T-helper 2 cell treated with Interferon-gamma antibody and Interleukin-4, amounts not matched to agents 100 ng/mL and 5 ng/mL, for 36 hours (primary cell): ENCODE data around the gene CITED4. TPM values are rescaled to one million over a fixed set of nuclear protein-coding genes. Genes with fewer than 3 reads are reported as not detected.
"Not testable (repeated sequence)": the region's sequence is repeated elsewhere in the genome, so short reads cannot be mapped to it uniquely, and the experiment has no call there.

Source experiments
- intact Hi-C: fragments of 100-400 bp; cut with micrococcal nuclease; formaldehyde crosslinking; loops from one replicate; pipeline ENCODE4 v1.15.1; 2023
- total RNA-seq: library from RNA; stranded (reverse); gene quantifications from 2 replicates; pipeline ENCODE4 v1.2.3, GENCODE V29; 2022

CITED4 gene
- 8.5 and 9.5 TPM in 2 replicates for total RNA-seq

- intact Hi-C loops: loop anchor here (1.0 to 5.0 kb wide), 3 partner anchors 60 to 197 kb away; partner anchors contain the start of genes NFYC and RIMS3
Measured at GRCh38 chr1:40862008-40862863, at the start of gene CITED4. Gene CITED4 (minus strand): TSS chr1:40862363. CDS start chr1:40862127, 236 bp downstream.

- intact Hi-C loops: no loop called here
Measured at GRCh38 chr1:40911105-40911504, 48.9 kb upstream of the CITED4 start.

GRCh38 chr1:40909281-40909680, 47.1 kb upstream of the CITED4 start:
- intact Hi-C loops: no loop called here

GRCh38 chr1:40908350-40908749, 46.2 kb upstream of the CITED4 start:
- intact Hi-C loops: no loop called here

- intact Hi-C loops: no loop called here
Measured at GRCh38 chr1:40907899-40908298, 45.7 kb upstream of the CITED4 start.

GRCh38 chr1:40906781-40907400, 44.7 kb upstream of the CITED4 start:
- intact Hi-C loops: no loop called here

- intact Hi-C loops: no loop called here
Measured at GRCh38 chr1:40905061-40905460, 42.9 kb upstream of the CITED4 start.

- intact Hi-C loops: no loop called here
Measured at GRCh38 chr1:40903106-40903505, 40.9 kb upstream of the CITED4 start.

- intact Hi-C loops: no loop called here
Measured at GRCh38 chr1:40901886-40902852, 40.0 kb upstream of the CITED4 start.

- intact Hi-C loops: no loop called here
Measured at GRCh38 chr1:40899230-40899870, 37.2 kb upstream of the CITED4 start.

GRCh38 chr1:40898431-40898901, 36.3 kb upstream of the CITED4 start:
- intact Hi-C loops: no loop called here

- intact Hi-C loops: no loop called here
Measured at GRCh38 chr1:40897513-40897912, 35.4 kb upstream of the CITED4 start.

- intact Hi-C loops: no loop called here
Measured at GRCh38 chr1:40896482-40896881, 34.3 kb upstream of the CITED4 start.

GRCh38 chr1:40895601-40896000, 33.4 kb upstream of the CITED4 start:
- intact Hi-C loops: no loop called here

- intact Hi-C loops: not testable (repeated sequence)
Measured at GRCh38 chr1:40894858-40895257, 32.7 kb upstream of the CITED4 start.

- intact Hi-C loops: no loop called here
Measured at GRCh38 chr1:40894455-40894854, 32.3 kb upstream of the CITED4 start.

GRCh38 chr1:40893946-40894345, 31.8 kb upstream of the CITED4 start:
- intact Hi-C loops: no loop called here

- intact Hi-C loops: no loop called here
Measured at GRCh38 chr1:40892354-40892753, 30.2 kb upstream of the CITED4 start.

- intact Hi-C loops: no loop called here
Measured at GRCh38 chr1:40890771-40891170, 28.6 kb upstream of the CITED4 start.

GRCh38 chr1:40887652-40888051, 25.5 kb upstream of the CITED4 start:
- intact Hi-C loops: no loop called here

GRCh38 chr1:40887012-40887378, 24.8 kb upstream of the CITED4 start:
- intact Hi-C loops: no loop called here
